GM19193 (cell line): Measurements from ENCODE around the gene SMIM24.

ENCODE experiments used
- POLR2A ChIP-seq: IDR thresholded peaks from 4 replicates; pipeline ENCODE4 v1.6.1; 2011; ENCODE audit not compliant: insufficient read depth, insufficient read length; ENCODE audit errors: extremely low read depth

Gene SMIM24

DNA sequence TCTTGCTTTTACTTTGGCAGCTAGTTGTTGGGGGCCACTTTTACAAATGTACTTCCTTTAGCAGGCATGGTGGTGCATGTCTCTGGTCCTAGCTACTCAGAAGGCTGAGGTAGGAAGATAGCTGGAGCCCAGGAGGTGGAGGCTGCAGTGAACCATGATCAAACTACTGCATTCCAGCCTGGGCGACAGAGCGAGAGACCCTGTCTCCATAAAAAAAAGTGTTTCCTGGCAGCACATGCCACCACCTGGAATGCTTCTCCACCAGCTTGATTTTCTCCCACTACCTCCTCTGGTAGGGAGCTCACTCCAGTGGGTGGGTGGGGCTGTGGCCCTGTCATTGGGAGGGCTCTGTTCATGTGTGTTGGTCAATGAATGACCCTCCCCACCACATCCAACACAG lies 38.3 kb upstream of the SMIM24 start:
- no peak for TF ChIP-seq POLR2A

DNA sequence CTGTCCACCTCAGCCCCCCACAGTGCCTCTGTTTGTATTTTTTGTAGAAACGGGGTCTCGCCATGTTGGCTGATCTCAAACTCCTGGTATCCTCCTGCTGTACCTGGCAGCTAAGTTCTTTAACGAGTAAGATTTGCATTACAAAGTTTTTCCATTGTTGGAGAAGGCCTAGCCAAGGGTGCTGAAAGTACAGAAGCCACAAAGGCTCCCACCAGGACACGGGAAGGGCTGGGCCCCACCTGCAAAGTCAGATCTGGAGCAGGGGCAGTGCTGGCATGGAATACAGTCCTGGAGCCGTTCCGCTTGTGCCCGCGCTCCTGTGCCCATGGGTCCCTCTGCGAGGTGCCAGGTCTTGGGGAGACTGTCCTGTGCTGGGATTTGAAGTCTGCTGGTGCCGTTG lies 37.9 kb upstream of the SMIM24 start:
- TF ChIP-seq POLR2A = no peak

DNA sequence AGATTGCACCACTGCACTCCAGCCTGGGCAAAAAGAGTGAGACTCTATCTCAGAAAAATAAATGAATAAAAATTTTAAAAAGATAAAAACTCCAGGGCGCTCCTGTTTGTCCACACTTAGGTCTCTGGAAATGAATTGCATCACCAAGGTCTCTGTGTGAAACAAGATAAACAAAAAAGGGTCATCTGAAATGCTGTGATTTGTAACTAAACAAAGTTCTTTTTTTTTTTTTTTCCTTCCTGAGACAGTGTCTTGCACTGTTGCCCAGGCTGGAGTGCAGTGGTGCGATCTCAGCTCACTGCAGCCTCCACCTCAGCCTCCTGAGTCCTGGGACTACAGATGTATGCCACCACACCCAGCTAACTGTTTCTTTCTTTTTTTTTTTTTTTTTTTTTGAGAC lies 37.3 kb upstream of the SMIM24 start:
- TF ChIP-seq POLR2A = no peak

DNA sequence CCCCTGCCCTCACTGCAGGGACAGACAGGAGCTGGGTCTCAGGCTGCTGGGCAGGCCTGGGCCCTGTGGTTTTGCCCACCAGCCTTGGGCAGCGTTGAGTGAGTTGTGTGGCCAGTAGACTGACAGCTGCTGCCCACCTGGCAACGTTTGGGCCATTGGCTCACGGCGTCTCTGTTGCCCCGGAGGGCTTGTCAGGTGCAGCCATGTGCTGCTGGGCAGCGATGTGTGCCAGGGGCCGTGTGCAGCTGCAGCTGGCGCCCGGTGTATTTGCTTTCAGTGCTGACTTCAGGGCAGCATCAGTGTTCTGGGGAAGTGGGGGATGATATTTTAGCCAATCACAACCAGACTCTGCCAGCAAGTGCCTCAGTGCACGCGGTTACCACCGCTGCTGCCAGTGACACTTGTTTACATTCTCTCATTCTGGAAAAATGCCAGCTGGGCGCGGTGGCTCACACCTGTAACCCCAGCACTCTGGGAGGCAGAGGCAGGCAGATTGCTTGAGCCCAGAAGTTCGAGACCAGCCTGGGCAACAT lies 36.4 kb upstream of the SMIM24 start:
- TF ChIP-seq POLR2A = no peak

DNA sequence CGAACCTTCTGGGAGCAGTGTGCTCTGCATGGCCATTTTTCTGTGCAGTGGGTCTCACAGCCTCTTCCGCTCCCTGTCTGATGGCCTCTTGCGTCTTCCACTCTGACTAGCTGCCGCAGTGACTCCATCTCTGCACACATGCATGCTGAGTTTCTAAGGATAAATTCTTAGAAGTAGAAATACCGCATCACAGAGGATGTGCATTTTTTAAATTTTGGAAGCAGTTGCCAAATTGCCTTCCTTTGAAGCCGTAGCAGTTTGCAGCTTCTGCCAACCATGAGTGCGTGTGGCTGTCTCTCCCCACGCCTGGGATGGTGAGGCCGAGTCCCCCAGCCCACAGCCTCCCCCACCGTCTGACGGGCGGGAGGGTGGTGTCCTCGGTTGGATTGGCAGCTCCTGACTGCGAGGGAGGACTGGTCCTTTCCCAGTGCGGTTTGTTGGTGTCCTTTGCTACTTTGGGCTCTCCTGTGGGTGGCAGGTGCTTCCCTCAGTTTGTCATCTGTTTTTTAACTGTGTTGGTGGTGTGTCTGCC lies 35.6 kb upstream of the SMIM24 start:
- no peak for TF ChIP-seq POLR2A

DNA sequence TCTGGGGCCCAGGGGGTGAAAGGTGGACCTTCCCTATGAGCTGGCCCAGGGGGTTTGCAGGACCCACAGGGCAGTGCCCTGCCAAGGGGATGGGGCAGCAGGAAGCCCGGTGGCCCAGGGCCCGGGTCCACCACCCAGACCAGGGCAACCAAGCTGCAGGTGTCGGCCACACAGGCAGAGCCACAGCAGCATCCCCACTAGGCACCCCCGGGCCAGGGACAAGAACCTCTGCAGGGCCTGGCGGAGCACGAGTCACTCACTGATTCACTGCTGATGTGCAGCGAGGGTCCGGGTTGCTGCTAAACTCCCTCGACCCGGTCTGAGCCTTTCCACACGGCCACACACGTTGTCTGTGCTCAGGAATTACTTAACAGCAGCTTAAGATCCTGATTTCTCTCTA lies 34.6 kb upstream of the SMIM24 start:
- no peak for TF ChIP-seq POLR2A

DNA sequence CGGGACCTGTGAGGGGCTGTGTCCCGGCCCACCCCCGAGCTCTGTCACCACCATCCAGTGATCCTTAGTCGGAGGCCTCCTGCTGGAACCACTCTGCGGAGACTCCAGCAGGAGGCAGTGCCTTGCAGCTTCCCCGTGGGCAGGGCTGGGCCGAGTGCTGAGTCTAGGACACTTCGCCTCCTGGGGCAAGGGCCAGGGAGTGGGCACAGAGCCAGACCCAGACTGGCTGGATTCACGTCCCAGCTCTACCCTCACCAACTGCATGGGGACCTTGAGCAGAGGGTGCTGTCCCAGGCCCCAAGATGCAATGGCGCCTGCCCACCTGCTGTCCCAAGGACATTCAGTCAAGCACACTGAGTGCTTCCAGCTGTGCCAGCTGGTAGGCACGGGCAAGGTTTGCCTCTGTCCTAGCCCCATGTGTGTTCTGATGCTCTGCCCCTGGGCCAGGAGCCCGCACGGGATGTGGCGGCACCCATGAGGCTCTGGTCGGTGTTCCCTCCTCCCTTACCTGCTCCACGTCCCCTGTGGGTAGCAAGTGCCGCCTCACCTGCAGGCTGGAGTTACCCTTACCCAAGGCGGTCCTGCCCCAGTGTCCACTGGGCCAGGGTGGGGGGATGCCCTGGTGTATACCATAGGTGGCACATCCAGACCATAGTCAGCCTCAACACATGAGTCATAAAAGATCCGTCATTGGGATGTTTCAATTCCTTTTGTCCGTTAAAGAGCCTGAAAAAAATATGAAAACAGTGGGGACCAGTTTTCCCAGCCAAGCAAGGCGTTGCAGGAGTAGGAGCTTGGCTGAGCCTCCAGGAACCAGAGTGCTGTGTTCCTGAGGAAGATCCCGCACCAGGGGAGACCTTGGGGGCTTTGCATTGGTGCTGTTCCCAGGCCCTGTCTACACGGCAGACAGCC lies 33.2 kb upstream of the SMIM24 start:
- TF ChIP-seq POLR2A = no peak

DNA sequence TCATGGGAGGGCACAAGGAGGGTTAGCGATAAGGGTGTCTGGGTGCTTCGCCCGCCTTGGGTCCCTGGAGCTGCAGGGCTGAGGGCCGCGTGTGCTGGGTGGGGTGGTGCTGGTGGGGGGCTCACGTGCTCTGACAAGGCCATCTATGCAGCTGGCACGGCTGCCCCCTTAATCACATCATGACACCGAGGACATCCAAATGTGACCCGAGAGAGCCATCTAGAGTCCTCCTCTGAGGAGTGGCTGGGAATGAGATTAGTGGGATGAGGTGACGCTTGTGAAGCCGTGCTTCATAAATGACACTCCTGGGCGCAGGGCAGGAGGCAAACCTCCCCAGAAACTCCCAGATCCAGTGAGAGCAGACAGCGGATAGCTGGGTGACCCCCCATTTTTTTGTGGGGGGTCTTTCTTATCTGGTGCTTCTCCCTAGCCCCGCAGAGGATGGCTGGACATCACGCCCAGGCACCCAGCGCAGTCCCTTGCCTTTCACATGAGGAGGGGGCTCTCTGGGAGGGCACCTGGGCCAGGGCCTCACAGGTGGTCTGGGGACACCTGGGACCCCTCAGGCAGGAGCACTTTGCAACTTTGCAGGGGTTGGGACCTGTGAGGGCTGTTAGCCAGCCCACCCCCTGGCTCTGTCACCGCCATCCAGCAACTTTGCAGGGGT lies 32.4 kb upstream of the SMIM24 start:
- no peak for TF ChIP-seq POLR2A

DNA sequence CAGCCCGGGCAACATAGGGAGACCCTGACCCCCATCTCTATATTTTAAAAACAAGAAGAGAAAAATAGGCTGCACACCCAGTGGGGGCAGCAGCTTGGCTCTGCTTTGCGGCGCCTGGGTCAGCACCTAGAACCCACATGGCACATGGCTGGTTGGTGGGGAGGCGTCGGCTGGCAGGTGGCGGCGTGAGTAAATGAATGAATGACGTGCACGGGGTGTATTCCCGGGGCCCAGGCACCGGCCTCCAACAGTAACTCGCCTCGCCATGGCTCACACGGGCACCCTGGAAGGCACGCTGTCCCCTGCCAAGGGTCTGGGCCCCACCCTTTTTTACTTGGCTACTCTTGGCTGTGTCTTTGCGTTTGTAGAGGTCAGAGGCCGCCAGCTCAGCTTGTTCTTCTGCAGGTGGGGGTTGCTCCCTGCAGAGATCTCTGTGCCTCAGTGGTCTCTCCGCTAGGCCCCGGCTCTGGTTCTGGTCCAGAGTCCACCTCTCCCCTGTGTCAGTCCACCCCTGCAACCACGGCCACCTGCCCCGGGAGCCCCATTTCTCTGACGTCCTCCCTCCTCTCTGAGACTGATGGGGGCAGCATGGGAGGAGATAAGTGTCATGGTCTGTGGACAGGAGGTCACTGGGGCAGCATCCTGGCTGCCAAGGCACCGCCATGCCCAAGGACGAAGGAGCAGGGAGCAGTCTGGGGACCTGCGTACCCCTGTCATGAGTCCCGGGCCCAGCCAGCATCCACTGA lies 31.4 kb upstream of the SMIM24 start:
- TF ChIP-seq POLR2A = no peak

DNA sequence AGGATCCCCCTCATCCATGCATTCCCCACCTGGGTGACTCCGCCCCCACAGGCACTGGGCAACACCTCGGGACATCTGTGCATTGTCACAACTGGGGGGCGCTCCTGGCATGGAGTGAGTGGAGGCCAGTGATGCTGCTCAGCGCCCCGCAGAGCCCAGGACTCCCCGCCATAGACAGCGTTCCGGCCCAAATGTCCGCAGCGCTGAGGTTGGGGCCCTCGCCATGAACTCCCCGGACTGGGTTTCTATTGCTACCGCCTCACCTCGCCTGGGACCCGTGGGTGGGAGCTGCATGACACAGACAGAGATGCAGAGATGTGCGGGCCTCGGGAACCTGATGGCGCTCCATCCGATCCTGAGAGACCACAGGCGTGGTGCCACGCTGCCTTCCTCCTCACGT lies 30.4 kb upstream of the SMIM24 start:
- TF ChIP-seq POLR2A = no peak

DNA sequence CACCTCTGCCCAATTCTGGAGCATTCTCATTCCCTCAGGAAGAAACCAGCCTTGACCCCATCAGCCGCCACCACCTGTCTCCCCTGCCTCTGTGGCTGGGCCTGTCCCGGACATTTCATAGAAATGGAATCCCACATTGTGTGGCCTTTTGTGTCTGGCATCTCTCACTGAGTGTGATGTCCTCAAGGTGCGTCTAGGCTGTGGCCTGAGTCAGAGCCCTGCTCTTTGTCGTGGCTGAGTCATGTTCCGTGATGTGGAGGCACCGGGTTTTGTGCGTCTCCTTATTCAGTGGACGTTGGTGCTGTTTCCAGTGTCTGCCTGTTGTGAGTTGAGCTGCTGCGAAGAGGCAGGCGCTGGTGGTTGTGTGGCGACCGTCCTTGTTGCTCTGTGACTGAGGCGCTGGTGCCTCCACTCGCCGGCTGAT lies 29.3 kb upstream of the SMIM24 start:
- TF ChIP-seq POLR2A = no peak

DNA sequence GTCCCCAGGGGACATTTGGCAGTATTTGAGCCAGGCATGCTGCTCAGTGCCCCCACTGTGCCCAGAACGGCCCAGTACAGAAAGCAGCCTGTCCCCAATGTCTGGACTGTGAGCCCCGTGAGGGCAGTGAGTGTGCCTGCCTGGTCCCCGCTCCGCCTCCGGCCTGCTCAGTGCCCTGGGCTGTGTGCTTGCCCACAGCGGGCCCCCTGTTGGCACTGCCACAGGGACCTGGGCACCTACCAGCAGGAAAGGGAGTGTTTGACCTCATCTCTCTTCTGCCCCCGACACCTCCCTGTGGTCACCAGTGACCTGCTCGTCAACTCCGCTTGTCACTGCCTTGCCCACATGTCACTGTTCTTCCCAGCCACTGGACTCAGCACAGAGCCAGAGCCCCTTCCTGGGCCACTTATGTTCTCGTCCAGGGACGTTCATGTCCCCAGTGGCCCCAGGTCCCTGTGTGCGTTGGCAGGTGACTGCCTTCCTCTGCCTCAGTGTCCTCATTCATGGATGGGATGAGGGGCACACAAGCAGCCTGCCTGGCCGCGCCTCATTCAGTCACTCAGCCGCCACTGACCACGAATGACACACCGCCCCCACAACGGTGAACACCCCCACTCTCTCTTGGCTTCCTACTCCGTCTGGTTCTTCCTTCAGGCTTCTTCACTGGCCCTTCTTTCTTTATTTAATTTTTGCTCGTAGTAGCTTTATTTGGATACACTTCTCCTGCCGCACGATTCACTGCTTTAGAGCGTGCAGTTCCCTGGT lies 28.6 kb upstream of the SMIM24 start:
- TF ChIP-seq POLR2A = no peak

DNA sequence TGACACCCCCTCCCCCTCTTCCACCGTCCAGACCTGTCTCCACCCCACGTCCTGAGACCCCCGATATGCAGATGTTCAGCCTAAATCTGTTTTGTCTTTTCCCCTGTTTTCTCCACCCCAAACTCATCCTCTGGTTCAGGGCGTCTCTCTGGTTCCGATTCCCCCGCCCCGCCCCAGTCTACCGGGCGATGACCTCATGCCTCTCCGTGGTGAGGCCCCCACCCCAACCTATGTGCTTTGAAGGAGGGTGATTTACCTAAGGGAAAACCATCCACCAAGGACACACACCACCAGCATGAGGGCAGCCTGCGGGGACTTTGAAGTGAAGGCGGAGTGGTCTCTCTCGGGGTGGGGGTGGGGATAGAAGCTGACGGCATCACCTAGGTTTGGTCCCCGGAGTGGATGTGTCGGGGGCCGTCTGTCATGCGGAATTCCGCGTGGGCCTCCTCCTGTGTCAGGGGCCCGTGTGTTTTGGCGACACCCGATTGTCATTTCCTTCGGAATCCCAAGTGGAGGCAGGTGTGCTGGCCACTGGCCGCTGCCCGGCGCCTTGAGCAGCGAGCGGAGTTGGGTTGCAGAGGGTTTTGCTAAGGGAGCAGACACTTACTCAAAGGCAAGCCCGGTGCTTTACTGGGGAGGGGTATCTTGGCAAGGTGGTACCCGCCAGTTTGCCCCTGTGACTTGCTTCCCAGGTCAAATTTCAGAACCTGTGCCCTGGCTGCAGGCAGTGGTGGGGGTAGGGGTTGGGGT lies 27.2 kb upstream of the SMIM24 start:
- TF ChIP-seq POLR2A = no peak
